SK-N-SH treated with all-trans-retinoic acid at 6 μM for 48 hours (cell line): Measurements from ENCODE around the gene COL8A2.

ENCODE experiments used
- CSDC2 ChIP-seq: fragments of 250-450 bp; sonication (Bioruptor Pico); IDR thresholded peaks from 2 replicates; pipeline ENCODE4 v1.5.0; 2020; ENCODE audit warnings: mild to moderate bottlenecking, moderate library complexity
- PPARA ChIP-seq: fragments of 250-450 bp; sonication (Bioruptor Pico); IDR thresholded peaks from 2 replicates; pipeline ENCODE4 v1.5.0; 2020; ENCODE audit warnings: mild to moderate bottlenecking, borderline replicate concordance
- RARB ChIP-seq: fragments of 250-450 bp; sonication (Bioruptor Pico); IDR thresholded peaks from 2 replicates; pipeline ENCODE4 v1.8.0; 2021; ENCODE audit warnings: mild to moderate bottlenecking, moderate library complexity
- ZC3H10 ChIP-seq: fragments of 250-450 bp; sonication (Bioruptor Pico); IDR thresholded peaks from 2 replicates; pipeline ENCODE4 v1.5.1; 2021; ENCODE audit warnings: mild to moderate bottlenecking, moderate library complexity
- ZFP3 ChIP-seq: fragments of 250-450 bp; sonication (Bioruptor Pico); IDR thresholded peaks from 2 replicates; pipeline ENCODE4 v1.5.0; 2020; ENCODE audit warnings: mild to moderate bottlenecking, moderate library complexity
- ZFP30 ChIP-seq: fragments of 450-650 bp; formaldehyde crosslinking; IDR thresholded peaks from 2 replicates; pipeline ENCODE4 v1.5.0; 2022; ENCODE audit warnings: mild to moderate bottlenecking, moderate library complexity
- TF ChIP-seq, protein P1 (sequence below): fragments of 250-450 bp; sonication (Bioruptor Pico); IDR thresholded peaks from 2 replicates; pipeline ENCODE4 v1.5.1; 2020; ENCODE audit warnings: low read depth, mild to moderate bottlenecking, moderate library complexity
- TF ChIP-seq, protein P2 (sequence below): fragments of 250-450 bp; sonication (Bioruptor Pico); IDR thresholded peaks from 2 replicates; pipeline ENCODE4 v1.8.0; 2020; ENCODE audit warnings: mild to moderate bottlenecking, moderate library complexity, borderline replicate concordance

DNA sequence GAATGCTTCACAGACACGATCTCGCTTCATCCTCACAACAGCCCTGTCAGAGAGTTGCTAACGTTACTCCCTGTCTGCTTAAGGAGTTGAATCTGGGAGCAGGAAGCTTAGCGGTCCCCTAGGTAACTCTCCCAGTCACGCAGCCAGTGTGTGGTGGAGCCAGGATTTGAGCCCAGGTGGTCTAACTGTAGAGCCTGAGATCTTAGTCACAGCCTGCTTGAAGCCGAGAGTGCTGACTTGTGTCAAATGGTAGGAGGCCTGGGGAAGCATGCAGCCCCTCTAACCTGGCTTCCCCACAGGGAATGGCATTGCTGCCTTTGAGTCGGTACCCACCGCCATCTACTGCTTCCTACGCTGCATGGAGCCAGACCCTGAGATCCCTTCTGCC lies 32.2 kb downstream of the COL8A2 start:
- TF ChIP-seq, protein P1, sequence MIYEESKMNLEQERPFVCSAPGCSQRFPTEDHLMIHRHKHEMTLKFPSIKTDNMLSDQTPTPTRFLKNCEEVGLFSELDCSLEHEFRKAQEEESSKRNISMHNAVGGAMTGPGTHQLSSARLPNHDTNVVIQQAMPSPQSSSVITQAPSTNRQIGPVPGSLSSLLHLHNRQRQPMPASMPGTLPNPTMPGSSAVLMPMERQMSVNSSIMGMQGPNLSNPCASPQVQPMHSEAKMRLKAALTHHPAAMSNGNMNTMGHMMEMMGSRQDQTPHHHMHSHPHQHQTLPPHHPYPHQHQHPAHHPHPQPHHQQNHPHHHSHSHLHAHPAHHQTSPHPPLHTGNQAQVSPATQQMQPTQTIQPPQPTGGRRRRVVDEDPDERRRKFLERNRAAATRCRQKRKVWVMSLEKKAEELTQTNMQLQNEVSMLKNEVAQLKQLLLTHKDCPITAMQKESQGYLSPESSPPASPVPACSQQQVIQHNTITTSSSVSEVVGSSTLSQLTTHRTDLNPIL (CRISPR knock-in tag) = no peak
- TF ChIP-seq, protein P2, sequence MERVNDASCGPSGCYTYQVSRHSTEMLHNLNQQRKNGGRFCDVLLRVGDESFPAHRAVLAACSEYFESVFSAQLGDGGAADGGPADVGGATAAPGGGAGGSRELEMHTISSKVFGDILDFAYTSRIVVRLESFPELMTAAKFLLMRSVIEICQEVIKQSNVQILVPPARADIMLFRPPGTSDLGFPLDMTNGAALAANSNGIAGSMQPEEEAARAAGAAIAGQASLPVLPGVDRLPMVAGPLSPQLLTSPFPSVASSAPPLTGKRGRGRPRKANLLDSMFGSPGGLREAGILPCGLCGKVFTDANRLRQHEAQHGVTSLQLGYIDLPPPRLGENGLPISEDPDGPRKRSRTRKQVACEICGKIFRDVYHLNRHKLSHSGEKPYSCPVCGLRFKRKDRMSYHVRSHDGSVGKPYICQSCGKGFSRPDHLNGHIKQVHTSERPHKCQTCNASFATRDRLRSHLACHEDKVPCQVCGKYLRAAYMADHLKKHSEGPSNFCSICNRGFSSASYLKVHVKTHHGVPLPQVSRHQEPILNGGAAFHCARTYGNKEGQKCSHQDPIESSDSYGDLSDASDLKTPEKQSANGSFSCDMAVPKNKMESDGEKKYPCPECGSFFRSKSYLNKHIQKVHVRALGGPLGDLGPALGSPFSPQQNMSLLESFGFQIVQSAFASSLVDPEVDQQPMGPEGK (CRISPR knock-in tag) = no peak
- no peak for TF ChIP-seq ZFP30 (CRISPR knock-in tag)
- no peak for TF ChIP-seq RARB
- no peak for TF ChIP-seq CSDC2 (CRISPR knock-in tag)
- no peak for TF ChIP-seq PPARA (CRISPR knock-in tag)
- no peak for TF ChIP-seq ZFP3 (CRISPR knock-in tag)
- no peak for TF ChIP-seq ZC3H10
